OCI-M2 (cell line): ENCODE results near the gene SCN3A.

Source experiments
- DNase-seq: peaks from one replicate; lab custom pipeline; 2025; ENCODE audit not compliant: unreplicated experiment; lab: John Stamatoyannopoulos, UW

The SCN3A gene

DNA sequence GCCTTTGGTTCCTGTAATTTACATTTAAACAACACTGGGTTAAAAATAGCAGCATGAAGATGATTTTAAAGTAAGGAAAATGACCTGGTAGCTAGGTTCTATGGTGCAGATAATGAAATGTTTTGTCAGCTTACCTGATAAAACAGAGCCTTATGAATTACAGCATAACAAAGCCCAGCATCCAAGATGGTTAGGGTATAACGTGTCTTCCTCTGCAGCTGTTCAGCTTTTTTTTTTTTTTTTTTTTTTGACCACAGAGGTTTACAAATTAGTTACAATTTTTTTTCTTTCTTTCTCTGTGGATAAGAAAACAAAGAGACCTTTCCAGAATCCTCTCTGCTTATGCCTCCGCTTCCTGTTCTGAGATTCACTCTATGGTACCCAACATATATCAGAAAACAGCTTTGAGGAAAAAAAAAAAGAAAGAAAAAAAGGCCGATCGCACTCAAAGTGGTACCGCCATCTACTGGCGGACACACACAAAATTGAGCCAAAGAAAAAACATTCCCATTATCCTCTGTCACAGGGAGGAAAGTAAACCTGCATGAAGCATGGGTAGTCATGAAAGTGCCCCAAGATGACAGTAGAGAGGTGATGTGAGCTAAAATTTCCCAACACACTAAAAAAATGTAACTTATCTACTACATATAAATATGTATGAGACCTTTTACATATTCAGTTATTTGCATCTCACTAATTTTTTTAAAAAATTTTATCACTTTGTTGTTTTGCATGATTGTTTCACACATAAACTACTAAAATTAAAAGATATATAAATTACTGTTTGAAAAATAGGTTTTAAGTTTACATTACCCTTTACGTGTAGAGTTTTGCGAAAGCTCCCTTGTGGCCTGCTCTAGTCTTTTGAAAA, at the start of gene SCN3A:
TSS of gene SCN3A (minus strand) at position 362 of the 871 bp plus-strand sequence. CDS start 27,656 bp downstream, outside the sequence.
- no peak for DNase-seq

DNA sequence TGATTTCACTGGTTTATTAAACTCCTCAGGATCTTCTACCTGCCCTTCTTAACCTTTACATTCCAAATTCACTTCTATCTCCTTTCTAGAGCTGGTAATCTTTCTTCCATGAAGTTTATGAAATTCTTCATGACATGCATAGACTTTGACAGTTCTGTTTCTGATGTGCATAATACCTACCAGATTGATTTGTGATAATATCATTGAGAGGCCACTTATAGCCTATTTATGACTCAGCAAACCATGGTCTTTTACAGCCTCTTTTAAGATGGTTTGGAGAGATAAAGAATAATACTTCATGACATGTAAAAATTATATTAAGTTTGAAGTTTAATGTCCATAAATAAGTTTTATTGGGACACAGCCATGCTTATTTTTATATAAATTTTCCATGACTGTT, 49.3 kb upstream of the SCN3A start:
- DNase-seq: no peak

DNA sequence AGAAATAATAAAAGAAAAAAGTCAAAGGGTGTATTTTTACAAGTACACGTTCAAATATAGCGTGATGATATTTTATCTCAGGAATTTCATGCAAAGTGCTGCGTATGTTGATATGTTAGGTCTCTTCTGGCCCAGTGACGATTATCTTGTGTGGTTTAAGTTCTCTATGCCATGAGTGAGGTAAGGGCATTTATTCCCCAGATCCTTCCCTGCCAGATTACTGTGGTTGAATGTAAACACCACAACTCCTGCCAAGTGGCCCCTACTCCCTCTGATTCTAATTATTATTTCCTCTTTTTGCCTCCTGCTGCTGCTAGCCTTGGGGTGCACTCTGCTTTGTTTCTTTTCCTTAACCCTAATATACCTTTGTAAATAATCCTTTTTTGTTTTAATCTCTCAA, 47.5 kb upstream of the SCN3A start:
- no peak for DNase-seq

DNA sequence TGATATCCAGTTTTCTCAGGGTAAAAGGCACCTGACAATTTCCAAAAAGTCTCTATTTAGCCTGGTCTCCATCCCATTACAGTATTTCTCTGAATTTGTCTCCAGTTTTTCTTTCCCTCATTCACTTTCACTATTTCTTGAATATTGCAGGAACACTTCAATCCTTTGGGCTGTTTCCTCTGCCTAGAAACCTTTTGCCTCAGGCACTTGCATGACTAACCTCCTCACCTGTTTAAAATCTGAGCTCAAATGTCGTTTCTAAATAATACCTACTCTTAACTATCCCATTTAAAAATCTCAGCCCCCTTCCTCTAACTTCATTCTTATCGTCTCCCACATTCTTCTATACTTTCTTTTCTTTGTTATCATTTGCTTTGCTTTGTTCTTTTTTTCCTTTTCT, 44.4 kb upstream of the SCN3A start:
- DNase-seq: no peak

DNA sequence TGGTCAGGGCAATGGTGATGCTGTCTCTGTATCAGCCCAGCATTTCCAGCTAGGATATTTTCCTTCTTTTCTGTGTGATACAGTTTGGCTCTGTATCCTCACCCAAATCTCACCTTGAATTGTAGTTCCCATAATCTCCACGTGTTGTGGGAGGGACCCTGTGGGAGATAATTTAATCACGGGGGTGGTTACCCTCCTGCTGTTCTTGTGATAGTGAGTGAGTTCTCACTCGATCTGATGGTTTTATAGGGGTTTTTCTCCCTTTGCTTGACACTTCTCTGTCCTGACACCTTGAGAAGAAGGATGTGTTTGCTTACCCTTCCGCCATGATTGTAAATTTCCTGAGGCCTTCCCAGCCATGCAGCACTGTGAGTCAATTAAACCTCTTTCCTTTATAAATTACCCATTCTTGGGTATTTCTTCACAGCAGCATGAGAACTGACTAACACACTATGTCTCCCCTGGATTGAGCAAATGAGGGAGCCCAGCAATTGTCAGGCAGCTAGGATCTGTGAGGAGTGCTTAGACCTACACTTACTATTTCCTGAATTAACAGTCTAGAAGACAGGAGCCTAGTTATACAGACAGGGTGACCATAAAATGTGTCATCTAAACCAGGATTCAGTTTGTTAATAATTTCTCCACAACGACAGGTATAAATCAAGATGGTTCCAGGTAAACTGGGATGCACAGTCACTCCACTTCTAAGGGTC, 41.4 kb upstream of the SCN3A start:
- DNase-seq: no peak

DNA sequence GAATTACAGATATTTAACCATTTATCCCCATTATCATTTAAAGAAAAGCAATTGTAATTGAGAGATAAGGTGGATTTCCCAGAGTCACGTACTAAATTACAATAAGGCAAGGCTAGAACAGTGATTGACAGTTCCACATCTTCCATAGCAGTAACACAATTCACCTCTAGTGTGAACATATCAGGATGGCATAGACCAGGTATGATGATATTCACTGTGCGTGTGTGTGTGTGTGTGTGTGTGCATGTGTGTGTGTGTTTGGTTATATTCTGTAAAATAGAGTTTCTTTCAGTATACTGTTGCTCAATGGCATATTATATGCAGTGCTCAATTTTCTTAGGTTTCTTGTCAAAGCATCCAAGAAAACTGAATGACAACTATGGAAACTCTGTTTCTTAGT, 37.1 kb upstream of the SCN3A start:
- no peak for DNase-seq

DNA sequence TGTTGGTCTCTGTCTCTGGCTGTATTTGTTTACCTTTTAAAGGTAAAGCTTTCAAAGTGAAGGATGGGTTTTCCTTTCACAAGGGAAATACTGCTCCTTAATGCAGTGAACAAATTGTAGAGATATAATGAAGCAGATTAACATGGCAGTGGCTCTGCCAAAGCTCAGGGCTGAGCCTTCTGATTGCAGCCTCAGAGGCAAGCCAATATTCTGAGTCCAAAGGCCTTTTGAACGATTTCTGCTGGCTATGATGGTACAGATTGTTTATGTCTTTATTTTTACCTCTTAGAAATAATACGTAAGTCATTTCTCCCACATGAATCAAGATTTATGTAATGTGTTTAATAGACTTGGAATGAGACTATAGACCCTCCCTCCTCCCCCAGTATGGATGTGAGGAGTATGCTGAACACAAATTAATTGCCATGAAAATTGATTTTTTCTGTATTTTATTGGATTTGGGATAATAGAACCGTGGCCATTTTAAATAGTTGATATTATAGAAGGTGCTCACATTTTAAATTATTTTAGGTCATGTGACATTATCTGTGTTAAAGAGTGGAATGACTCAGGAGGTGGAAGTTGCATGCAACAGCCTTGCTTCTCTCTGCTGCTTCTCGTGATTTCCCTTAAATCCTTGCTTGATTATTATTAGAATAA, 36.1 kb upstream of the SCN3A start:
- no peak for DNase-seq

DNA sequence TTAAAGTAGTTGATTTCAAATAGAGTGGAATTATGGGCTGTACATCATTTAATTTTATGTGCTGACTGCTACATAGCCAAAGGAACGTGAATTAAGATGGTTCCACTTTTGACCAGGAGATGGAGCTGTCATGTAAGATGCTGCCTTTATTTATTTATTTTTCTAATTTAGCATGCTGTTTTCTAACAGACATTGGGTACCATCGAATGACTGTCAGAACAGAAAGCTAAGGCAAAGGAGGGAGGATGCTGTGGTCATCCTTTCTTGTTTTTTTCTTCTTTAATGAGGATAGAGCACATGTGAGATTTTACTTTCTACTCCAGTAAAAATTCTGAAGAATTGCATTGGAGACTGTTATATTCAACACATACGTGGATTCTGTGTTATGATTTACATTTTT, 35.4 kb upstream of the SCN3A start, which contains the start of gene SCN2A:
TSS of gene SCN2A (plus strand) at position 185 of the 400 bp plus-strand sequence. CDS start 56,410 bp downstream, outside the sequence.
- DNase-seq: peak; percentile 2

DNA sequence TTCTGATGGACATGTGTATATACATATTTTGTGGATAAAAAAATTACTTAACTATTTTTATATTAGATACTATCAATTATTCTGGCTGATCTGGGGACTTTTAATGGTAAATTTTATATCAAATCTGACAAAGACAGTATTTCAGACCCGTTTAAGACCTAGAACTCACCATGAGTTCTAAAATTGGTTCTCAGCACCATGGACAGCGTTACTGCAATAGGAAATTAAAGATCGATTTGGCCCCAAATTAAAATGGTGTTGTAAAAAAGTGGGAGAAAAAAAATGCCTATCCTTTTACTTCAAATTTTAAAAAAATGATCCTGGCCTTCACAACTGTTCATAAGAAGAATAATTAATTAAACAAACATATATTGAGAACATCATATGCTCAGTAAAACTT, 34.4 kb upstream of the SCN3A start:
- DNase-seq: no peak

DNA sequence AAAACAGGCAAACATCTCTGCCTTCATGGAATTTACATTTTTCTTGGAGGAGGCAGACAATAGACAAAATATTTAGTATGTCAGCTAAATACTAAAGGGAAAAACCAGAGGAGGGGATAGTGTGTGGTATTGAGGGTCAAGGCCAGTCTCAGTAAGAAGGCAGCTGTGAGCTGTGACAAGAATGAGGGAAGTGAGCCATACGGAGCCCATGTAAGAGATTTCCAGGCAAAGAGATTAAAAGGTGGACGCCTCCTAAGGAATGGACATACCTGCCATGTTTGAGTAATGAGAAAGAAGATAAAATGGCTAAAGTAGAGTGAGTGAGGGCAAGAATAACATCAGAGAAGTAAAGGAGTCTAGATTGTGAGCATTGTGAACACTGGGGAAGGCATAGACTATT, 33.2 kb upstream of the SCN3A start:
- no peak for DNase-seq

DNA sequence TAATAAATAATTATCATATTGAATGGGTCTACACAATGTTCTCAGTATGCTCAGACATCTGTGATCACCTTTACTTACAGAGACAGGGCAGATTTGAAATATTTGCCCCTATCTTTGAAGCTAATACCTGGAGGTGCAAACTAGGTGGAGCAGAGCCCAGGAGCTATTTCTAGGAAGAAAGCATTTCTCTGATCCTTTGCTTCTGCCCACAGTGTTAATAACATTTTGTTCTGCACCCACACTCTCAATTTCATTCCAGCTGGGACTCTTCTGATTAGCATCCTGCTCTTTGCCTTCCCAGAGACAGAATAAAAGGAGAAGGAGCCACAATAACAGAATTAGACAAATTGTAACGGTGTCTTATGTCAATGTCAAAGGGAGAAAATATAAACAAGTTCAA, 23.7 kb upstream of the SCN3A start:
- no peak for DNase-seq

DNA sequence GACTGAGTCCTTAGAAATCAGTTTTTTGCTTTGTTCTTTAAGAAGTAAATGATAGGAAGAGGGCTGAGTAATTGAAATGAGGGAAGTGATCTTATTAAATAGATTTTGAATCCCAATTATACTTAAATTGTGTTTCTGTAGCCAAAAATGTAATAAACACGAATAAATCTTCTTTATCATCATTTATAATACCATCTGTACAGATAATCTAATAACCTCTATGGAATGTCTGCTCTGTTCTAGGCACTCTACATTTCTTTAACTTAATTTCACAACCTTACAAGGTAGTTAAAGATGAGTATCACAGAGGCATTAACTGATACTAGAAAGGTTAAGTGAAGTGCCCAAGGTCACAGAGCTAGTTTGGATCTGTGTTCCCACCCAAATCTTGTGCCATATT, 21.1 kb upstream of the SCN3A start:
- no peak for DNase-seq

DNA sequence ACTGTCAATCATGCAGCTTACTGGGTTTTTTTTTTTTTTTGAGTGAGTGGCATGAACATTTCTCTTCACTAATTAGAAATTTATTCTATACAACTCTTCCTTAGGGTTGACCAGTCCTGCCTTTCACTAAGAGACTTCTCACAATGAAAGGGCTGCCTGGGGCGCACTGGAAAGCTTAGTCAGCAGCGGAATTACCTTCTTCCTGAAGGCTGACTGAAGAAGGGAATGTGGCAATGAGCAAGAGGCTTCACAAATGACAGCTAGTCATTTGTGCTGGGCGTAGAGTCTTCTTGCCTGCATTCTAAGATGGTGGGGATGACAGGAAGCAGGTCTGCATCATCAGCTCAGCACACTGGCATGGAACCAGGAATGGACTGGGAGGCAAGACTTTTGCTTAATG, 15.6 kb upstream of the SCN3A start:
- no peak for DNase-seq

DNA sequence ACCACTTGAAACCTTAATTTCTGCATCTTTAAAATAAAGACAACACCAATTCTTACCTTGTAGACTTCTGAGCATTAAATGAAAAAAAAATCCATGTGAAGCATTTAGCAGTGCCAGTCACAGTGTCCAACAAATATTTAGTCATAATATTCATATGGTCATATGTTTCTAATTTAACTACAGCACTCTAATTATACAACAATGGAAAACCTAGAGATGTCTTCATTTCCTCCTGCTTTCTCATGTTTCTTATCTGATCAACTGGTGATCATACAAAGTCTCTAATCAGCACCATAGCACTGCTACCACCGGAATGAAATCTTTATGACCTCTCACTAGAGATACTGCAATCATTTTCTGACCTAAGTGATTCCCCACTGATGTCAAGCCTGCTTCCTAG, 10.2 kb upstream of the SCN3A start:
- no peak for DNase-seq

DNA sequence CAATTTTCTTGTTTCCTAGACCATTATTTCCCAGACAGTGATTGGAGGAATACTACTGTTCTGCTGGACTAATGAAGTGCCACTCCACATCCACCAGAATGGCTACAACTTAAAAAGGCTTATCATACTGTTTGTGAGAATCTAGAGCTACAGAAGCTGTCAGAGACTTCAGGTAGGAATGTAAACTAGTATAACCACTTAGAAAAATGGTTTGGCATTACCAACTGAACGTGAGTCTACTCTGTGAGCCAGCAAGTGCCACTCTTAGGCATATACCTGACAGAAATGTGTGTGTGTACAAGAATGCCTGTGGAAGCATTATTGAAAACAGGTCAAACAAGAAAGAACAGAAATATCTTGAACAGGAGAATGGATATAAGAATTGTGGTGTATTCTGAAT, 4.2 kb upstream of the SCN3A start:
- DNase-seq: no peak

DNA sequence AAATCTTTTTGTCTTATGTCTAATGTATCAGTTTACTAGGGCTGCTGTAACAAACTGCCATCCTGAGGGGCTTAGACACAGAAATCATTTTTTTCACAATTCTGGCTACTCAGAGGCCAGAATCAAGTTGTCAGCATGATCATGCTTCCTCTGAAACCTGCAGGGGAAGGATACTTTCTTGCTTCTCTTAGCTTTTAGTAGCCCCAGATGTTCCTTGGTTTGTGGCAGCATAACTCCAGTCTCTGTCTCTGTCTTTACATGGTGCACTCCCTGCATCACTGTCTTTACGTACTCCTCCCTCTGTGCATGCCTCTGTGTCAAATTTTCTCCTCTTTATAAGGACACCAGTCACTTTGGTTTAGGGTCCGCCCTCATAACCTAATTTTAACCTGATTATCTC, 2.0 kb upstream of the SCN3A start:
- no peak for DNase-seq

DNA sequence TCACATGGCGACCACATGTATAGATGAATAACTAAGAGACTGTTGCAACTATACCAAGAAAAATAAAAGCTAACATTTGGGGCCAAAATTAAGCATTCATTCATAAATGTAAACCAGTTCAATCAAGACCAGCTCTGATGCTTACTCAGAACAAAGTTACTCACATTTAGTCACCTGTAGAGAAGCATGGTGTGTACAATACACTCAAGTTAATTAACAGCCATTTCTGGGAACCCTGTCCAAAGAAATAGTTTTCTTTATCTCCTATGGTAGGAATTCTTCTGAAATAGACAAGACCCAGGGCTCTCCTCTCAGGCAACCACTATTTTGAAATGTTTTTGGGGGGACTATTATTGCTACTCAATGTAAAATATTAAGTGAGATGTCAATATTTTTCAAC, 1.6 kb downstream of the SCN3A start:
- DNase-seq: no peak

DNA sequence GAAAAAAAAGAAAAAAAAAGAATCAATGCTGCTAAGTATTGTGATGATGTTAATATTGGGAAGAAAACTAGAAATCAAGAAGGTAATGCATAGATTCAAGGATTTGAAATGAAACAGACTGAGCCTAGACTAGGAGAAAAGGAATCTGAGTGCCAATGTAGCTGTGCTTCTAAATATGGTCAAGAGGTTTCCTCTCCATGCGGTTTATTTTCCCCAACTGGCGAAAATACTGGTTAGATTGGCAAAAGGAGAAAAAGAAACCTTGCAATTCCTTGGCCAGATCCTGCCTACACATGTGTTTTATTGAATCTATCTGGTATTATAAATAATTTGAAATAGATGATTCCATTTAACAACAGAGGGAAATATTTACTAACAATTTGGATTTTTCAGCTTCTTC, 5.7 kb downstream of the SCN3A start:
- DNase-seq: no peak

DNA sequence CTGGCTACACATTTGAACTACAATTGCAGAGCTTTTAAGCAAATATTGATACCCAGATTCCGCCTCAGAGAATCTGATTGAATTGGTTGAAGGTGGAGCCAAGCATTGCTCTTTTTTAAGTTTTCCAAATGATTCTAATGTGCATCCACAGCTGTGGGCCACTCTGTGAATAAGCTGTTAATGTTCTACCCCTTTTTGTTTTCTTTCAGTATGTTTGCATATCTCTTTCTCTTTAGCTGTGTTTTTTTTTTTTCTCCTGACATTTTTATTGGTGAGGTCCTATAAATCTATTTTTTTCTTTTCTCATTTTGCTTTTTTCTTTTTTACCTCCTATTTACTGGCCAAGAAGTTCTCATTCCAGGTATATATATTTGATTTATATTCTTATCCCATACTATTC, 6.5 kb downstream of the SCN3A start:
- no peak for DNase-seq

DNA sequence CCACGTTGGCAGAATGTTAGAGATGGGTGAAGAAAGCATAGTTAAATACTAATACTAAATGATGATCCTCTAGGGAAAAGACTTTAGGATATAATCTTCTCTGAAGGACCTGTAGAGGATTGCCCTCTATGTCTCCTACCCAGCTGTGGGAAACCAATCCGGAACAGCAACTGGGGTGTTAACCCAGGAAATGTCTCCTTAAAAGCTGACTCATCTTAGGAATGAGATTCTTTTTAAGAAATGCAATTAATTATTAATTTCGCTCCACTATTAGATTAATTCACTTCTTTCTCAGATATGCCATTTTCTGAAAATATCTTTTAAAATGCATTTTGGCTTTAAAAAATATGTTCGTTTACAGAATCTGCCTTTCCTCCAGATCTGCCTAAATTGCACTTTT, 7.4 kb downstream of the SCN3A start:
- no peak for DNase-seq

DNA sequence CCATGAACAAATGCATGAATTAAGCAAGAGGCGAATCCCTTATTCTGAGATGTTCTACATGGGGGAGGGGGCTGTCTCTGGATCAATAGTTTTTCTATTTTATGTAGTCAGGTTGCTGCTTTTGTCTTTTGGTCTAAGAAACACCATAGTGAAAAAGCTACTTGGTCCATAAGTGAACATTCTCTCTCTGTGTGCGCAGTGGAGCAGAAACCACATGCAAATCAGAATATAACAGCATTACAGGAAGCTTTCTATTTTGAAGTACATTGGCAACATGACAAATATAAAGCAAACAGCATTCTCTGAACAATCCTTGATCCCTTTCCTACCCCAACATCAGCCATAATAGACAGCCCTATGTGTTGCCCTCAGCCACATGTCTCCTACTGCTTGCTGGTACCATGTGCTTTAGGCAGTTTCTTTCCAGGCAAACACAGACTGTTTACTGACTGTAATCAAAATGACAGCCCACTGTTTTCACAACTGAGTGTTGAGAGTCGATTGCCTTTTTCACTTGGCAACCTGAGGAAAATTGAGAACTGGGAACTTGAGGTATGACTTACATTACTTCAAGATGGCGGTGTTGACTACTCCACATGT, 10.6 kb downstream of the SCN3A start:
- DNase-seq: no peak
